ENCODE data around the gene HBE1. TPM values are rescaled to one million over a fixed set of nuclear protein-coding genes. Genes with fewer than 3 reads are reported as not detected.

HBE1 gene
- total and polyA plus RNA-seq, 9 of the 15 experiments (the other 6 are each of a cell fraction or from before 2014, with no cell fraction given): 612 to 10,250 (median 2,181) TPM

GRCh38 chr11:5298451-5298850 lies 28.7 kb upstream of the HBE1 start:
- no peak overlapping the region; the same call in 2 of the 3 replicates for H3K27ac ChIP-seq (ENCODE audit: extremely low read depth, low read depth, low read length)
- no peaks in the 10 kb centered on the region for H4K20me1 ChIP-seq (replicated peaks; ENCODE audit: control insufficient read depth, insufficient read depth, low read length)
- TF ChIP-seq, protein P1, sequence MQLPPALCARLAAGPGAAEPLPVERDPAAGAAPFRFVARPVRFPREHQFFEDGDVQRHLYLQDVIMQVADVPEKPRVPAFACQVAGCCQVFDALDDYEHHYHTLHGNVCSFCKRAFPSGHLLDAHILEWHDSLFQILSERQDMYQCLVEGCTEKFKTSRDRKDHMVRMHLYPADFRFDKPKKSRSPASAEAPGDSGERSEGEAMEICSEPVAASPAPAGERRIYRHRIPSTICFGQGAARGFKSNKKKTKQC (CRISPR knock-in tag; IDR thresholded peaks at IDR 0.05): no peak
- peak; percentile 36; the same call in 1 of the 2 replicates for TF ChIP-seq ZNF316 (IDR thresholded peaks at IDR 0.05)
- 23% methylated on average over 1 of the region's 1 CpG for WGBS (ENCODE audit: insufficient coverage, low coverage, missing lambda C conversion rate)
- ChIA-PET CTCF (ENCODE audit: low intra/inter-chr PET ratio) (interaction anchor here (0.7 kb wide), 1 partner anchor 93 kb away, joined by 3 read pairs; no protein-coding TSS in a partner anchor), POLR2A (interaction anchor here (0.7 to 1.8 kb wide), 7 partner anchors 9 to 207 kb away, joined by 3 to 8 read pairs (median 3); no protein-coding TSS in a partner anchor)
- no peaks in the 10 kb centered on the region for H3K9me1 ChIP-seq (ENCODE audit: control insufficient read depth, insufficient read depth, low read length)
- ATAC-seq: peak; percentile 49
- H3K79me2 ChIP-seq (ENCODE audit: control insufficient read depth, insufficient read depth, low read length): peaks cover 20% of the 10 kb centered on the region
- in situ Hi-C loops (cut with MboI): no loop called here
- H3K27me3 ChIP-seq (ENCODE audit: control insufficient read depth in 2 of 2, insufficient read depth in 2 of 2, low read length in 2 of 2): no peaks in the 10 kb centered on the region
- no TSS peak for BruUV-seq (replicated peaks)
- no peak overlapping the region for H3K4me2 ChIP-seq (ENCODE audit: insufficient read depth, low read length)
- FAIRE-seq: no peak
- H3K36me3 ChIP-seq (ENCODE audit: control insufficient read depth, insufficient read depth, low read length): peaks cover 64% of the 10 kb centered on the region
- peaks cover 2% of the 10 kb centered on the region; the same call in 1 of the 2 replicates for H3K9me3 ChIP-seq (replicated peaks; ENCODE audit: control insufficient read depth, insufficient read depth, low read depth, low read length)
- no peak overlapping the region for H3K4me3 ChIP-seq
- no peak overlapping the region for H3K9ac ChIP-seq (ENCODE audit: insufficient read depth in 1 of 2, low read depth in 2 of 2, low read length in 2 of 2)
- H3K4me1 ChIP-seq (replicated peaks in 1 of 2; ENCODE audit: control insufficient read depth in 2 of 2, insufficient read depth in 2 of 2, low read length in 2 of 2): peaks cover 13 to 16% of the 10 kb centered on the region in 2 experiments; a peak in 4 of 5 replicates
- no peak overlapping the region for H2AFZ ChIP-seq (ENCODE audit: low read depth, low read length)
- intact Hi-C loops (cut with micrococcal nuclease): no loop called here
- no peak for DNase-seq (ENCODE audit: extremely low read depth in 1 of 4, low spot score in 3 of 4)

GRCh38 chr11:5297721-5298323 lies 28.1 kb upstream of the HBE1 start:
- in situ Hi-C loops (cut with MboI): no loop called here
- whole genome bisulfite sequencing (ENCODE audit: insufficient coverage, low coverage, missing lambda C conversion rate): 7% methylated on average over 4 of the region's 4 CpGs
- ATAC-seq: peak; percentile 68
- TF ChIP-seq FOXM1 (IDR thresholded peaks at IDR 0.05; ENCODE audit: low read depth) (0 out of 2 replicates have a peak, but pooled peaks have one; percentile 21), FOXM1 (CRISPR knock-in tag; IDR thresholded peaks at IDR 0.05; ENCODE audit: low read depth) (no peak), ZNF586 (CRISPR knock-in tag; conservative IDR thresholded peaks at IDR 0.05) (no peak), POLR3G (IDR thresholded peaks at IDR 0.05; ENCODE audit: extremely low read depth, insufficient read length, insufficient replicate concordance) (no peak), SOX6 (IDR thresholded peaks at IDR 0.05) (0 out of 2 replicates have a peak, but pooled peaks have one; percentile 8), TAL1 (IDR thresholded peaks at IDR 0.05) (peak; percentile 32; the same call in 1 of the 2 replicates), FOSL1 (tag; conservative IDR thresholded peaks at IDR 0.05) (0 out of 2 replicates have a peak, but pooled peaks have one; percentile 13), KDM4B (IDR thresholded peaks at IDR 0.05; ENCODE audit: borderline replicate concordance in 2 of 2, low read depth in 1 of 2) (no peak), POLR2B (IDR thresholded peaks at IDR 0.05; ENCODE audit: low read depth, partially characterized antibody) (no peak)
- TF ChIP-seq, protein P2, sequence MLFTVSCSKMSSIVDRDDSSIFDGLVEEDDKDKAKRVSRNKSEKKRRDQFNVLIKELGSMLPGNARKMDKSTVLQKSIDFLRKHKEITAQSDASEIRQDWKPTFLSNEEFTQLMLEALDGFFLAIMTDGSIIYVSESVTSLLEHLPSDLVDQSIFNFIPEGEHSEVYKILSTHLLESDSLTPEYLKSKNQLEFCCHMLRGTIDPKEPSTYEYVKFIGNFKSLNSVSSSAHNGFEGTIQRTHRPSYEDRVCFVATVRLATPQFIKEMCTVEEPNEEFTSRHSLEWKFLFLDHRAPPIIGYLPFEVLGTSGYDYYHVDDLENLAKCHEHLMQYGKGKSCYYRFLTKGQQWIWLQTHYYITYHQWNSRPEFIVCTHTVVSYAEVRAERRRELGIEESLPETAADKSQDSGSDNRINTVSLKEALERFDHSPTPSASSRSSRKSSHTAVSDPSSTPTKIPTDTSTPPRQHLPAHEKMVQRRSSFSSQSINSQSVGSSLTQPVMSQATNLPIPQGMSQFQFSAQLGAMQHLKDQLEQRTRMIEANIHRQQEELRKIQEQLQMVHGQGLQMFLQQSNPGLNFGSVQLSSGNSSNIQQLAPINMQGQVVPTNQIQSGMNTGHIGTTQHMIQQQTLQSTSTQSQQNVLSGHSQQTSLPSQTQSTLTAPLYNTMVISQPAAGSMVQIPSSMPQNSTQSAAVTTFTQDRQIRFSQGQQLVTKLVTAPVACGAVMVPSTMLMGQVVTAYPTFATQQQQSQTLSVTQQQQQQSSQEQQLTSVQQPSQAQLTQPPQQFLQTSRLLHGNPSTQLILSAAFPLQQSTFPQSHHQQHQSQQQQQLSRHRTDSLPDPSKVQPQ (CRISPR knock-in tag; IDR thresholded peaks at IDR 0.05; ENCODE audit: borderline replicate concordance): no peak

More at GRCh38 chr11:5297721-5298323, 28.1 kb upstream of the HBE1 start:
- intact Hi-C loops (cut with micrococcal nuclease): no loop called here
- ChIA-PET POLR2A (interaction anchor here (0.7 to 1.8 kb wide), 6 partner anchors 8 to 208 kb away, joined by 3 to 8 read pairs (median 3); no protein-coding TSS in a partner anchor), CTCF (ENCODE audit: low intra/inter-chr PET ratio) (interaction anchor here (0.7 kb wide), 1 partner anchor 92 kb away, joined by 3 read pairs; no protein-coding TSS in a partner anchor)
- H4K20me1 ChIP-seq (replicated peaks; ENCODE audit: control insufficient read depth, insufficient read depth, low read length): no peaks in the 10 kb centered on the region
- H3K4me1 ChIP-seq (replicated peaks in 1 of 2; ENCODE audit: control insufficient read depth in 2 of 2, insufficient read depth in 2 of 2, low read length in 2 of 2): peaks cover 13 to 19% of the 10 kb centered on the region in 2 experiments; a peak in 4 of 5 replicates
- H3K9me1 ChIP-seq (ENCODE audit: control insufficient read depth, insufficient read depth, low read length): no peaks in the 10 kb centered on the region
- no peak overlapping the region for H3K4me3 ChIP-seq
- BruUV-seq (replicated peaks): no TSS peak
- DNase-seq (ENCODE audit: extremely low read depth in 1 of 4, low spot score in 3 of 4) (no peak), FAIRE-seq (peak; percentile 51)
- H3K27me3 ChIP-seq (ENCODE audit: control insufficient read depth in 2 of 2, insufficient read depth in 2 of 2, low read length in 2 of 2): no peaks in the 10 kb centered on the region
- H3K36me3 ChIP-seq (ENCODE audit: control insufficient read depth, insufficient read depth, low read length): peaks cover 63% of the 10 kb centered on the region
- H2AFZ ChIP-seq (ENCODE audit: low read depth, low read length): no peak overlapping the region
- peak overlapping the region in 1 of 2 experiments; percentile 43; a peak in 1 of 4 replicates for H3K9ac ChIP-seq (ENCODE audit: insufficient read depth in 1 of 2, low read depth in 2 of 2, low read length in 2 of 2)
- H3K79me2 ChIP-seq (ENCODE audit: control insufficient read depth, insufficient read depth, low read length): peaks cover 20% of the 10 kb centered on the region
- H3K9me3 ChIP-seq (replicated peaks; ENCODE audit: control insufficient read depth, insufficient read depth, low read depth, low read length): peaks cover 2% of the 10 kb centered on the region; the same call in 1 of the 2 replicates
- H3K4me2 ChIP-seq (ENCODE audit: insufficient read depth, low read length): peak overlapping the region; percentile 19
- peak overlapping the region; percentile 25; the same call in 2 of the 3 replicates for H3K27ac ChIP-seq (ENCODE audit: extremely low read depth, low read depth, low read length)

Measured in K562 (cell line).